ENCODE results near the gene CACNB1.
"Not testable (repeated sequence)": the region's sequence is repeated elsewhere in the genome, so short reads cannot be mapped to it uniquely, and the experiment has no call there.

Gene CACNB1

GRCh38 chr17:39173526-39174274 is 23.8 kb downstream of the CACNB1 start:
- no peak for DNase-seq

- no peak for DNase-seq
These were observed 24.4 kb downstream of the CACNB1 start for GRCh38 chr17:39173080-39173479.

- no peak for DNase-seq
These were observed 25.5 kb downstream of the CACNB1 start for GRCh38 chr17:39171933-39172332.

- DNase-seq, result no peak
These were observed 26.9 kb downstream of the CACNB1 start for GRCh38 chr17:39170558-39170957.

- no peak for DNase-seq
These were observed 27.4 kb downstream of the CACNB1 start for GRCh38 chr17:39170109-39170508.

- DNase-seq, result no peak
These were observed 28.0 kb downstream of the CACNB1 start for GRCh38 chr17:39169518-39169917.

- DNase-seq, result no peak
These were observed 28.4 kb downstream of the CACNB1 start for GRCh38 chr17:39169101-39169500.

- not testable (repeated sequence) for DNase-seq
These were observed 29.0 kb downstream of the CACNB1 start for GRCh38 chr17:39168503-39168902.

- no peak for DNase-seq
These were observed 30.0 kb downstream of the CACNB1 start for GRCh38 chr17:39167476-39167875.

- DNase-seq, result no peak
These were observed 30.8 kb downstream of the CACNB1 start for GRCh38 chr17:39166437-39167335.

- no peak for DNase-seq
These were observed 31.6 kb downstream of the CACNB1 start, which contains the start of gene ARL5C for GRCh38 chr17:39165841-39166349. Gene ARL5C (minus strand): TSS chr17:39166161. CDS start chr17:39165760, 401 bp downstream.

- DNase-seq, result no peak
These were observed 32.2 kb downstream of the CACNB1 start for GRCh38 chr17:39165178-39165840.

GRCh38 chr17:39164675-39165143 is 32.8 kb downstream of the CACNB1 start:
- peak; percentile 59 for DNase-seq

- DNase-seq, result no peak
These were observed 35.5 kb downstream of the CACNB1 start for GRCh38 chr17:39161962-39162361.

GRCh38 chr17:39158623-39159022 is 38.8 kb downstream of the CACNB1 start:
- DNase-seq, result no peak

- no peak for DNase-seq
These were observed 41.0 kb downstream of the CACNB1 start for GRCh38 chr17:39156491-39156890.

GRCh38 chr17:39155654-39156053 is 41.8 kb downstream of the CACNB1 start:
- no peak for DNase-seq

- peak; percentile 93 for DNase-seq
These were observed 43.8 kb downstream of the CACNB1 start for GRCh38 chr17:39153599-39154051.

GRCh38 chr17:39151943-39152818 is 45.3 kb downstream of the CACNB1 start:
- DNase-seq, result no peak

- DNase-seq, result no peak
These were observed 46.1 kb downstream of the CACNB1 start, which contains the start of gene PLXDC1 for GRCh38 chr17:39151150-39151942. Gene PLXDC1 (minus strand): TSS chr17:39151637. CDS start chr17:39151437, 200 bp downstream.

GRCh38 chr17:39150795-39151149 is 46.7 kb downstream of the CACNB1 start:
- DNase-seq, result no peak
